Activated gamma-delta T cell treated with Interleukin-2 at 50 U/mL for 16 hours (primary cell): ENCODE measurements around the gene ZNF618.

ENCODE experiments used
- DNase-seq: peaks from one replicate; pipeline ENCODE4 v3.0.0-alpha.2; 2020

Gene ZNF618

GRCh38 chr9:113886026-113886369, 9.9 kb downstream of the ZNF618 start:
- DNase-seq = no peak

- DNase-seq = no peak
Measured at GRCh38 chr9:113886466-113886865, 10.4 kb downstream of the ZNF618 start.

GRCh38 chr9:113886933-113887332, 10.8 kb downstream of the ZNF618 start:
- DNase-seq = no peak

- DNase-seq = no peak
Measured at GRCh38 chr9:113887436-113887835, 11.3 kb downstream of the ZNF618 start.

GRCh38 chr9:113888336-113888735, 12.2 kb downstream of the ZNF618 start:
- no peak for DNase-seq

- no peak for DNase-seq
Measured at GRCh38 chr9:113888976-113889375, 12.9 kb downstream of the ZNF618 start.

- DNase-seq = no peak
Measured at GRCh38 chr9:113890704-113891103, 14.6 kb downstream of the ZNF618 start.

- DNase-seq = no peak
Measured at GRCh38 chr9:113892861-113893491, 16.9 kb downstream of the ZNF618 start.

- DNase-seq = no peak
Measured at GRCh38 chr9:113894166-113894565, 18.1 kb downstream of the ZNF618 start.

- no peak for DNase-seq
Measured at GRCh38 chr9:113895526-113895925, 19.4 kb downstream of the ZNF618 start.

- no peak for DNase-seq
Measured at GRCh38 chr9:113896713-113897112, 20.6 kb downstream of the ZNF618 start.

- DNase-seq = no peak
Measured at GRCh38 chr9:113898151-113898550, 22.0 kb downstream of the ZNF618 start.

- DNase-seq = no peak
Measured at GRCh38 chr9:113898596-113898995, 22.5 kb downstream of the ZNF618 start.

GRCh38 chr9:113899205-113899604, 23.1 kb downstream of the ZNF618 start:
- no peak for DNase-seq

GRCh38 chr9:113901221-113901688, 25.1 kb downstream of the ZNF618 start:
- no peak for DNase-seq

- no peak for DNase-seq
Measured at GRCh38 chr9:113903514-113904077, 27.5 kb downstream of the ZNF618 start.

- DNase-seq = no peak
Measured at GRCh38 chr9:113906411-113907110, 30.5 kb downstream of the ZNF618 start.

GRCh38 chr9:113907282-113907681, 31.2 kb downstream of the ZNF618 start:
- no peak for DNase-seq

GRCh38 chr9:113909421-113909820, 33.3 kb downstream of the ZNF618 start:
- no peak for DNase-seq

- DNase-seq = no peak
Measured at GRCh38 chr9:113910036-113910639, 34.0 kb downstream of the ZNF618 start.

GRCh38 chr9:113911850-113912557, 35.9 kb downstream of the ZNF618 start:
- no peak for DNase-seq

GRCh38 chr9:113912816-113913215, 36.7 kb downstream of the ZNF618 start:
- DNase-seq = no peak
